Osteocyte (in vitro differentiated cells): ENCODE data around the gene MATN1. TPM values are rescaled to one million over a fixed set of nuclear protein-coding genes. Genes with fewer than 3 reads are reported as not detected.

Experiments used
- DNase-seq: peaks from one replicate; pipeline ENCODE4 v3.0.0; 2021; ENCODE audit warnings: mixed read lengths; ENCODE audit not compliant: unreplicated experiment; ENCODE audit errors: extremely low spot score
- H3K27ac Mint-ChIP-seq: one replicate; pipeline ENCODE4 v1.8.0; 2021; ENCODE audit warnings: mild to moderate bottlenecking, mixed read lengths; ENCODE audit not compliant: unreplicated experiment
- H3K27me3 Mint-ChIP-seq: one replicate; pipeline ENCODE4 v1.8.0; 2021; ENCODE audit warnings: mixed read lengths; ENCODE audit not compliant: unreplicated experiment
- H3K36me3 Mint-ChIP-seq: one replicate; pipeline ENCODE4 v1.8.0; 2021; ENCODE audit warnings: mixed read lengths; ENCODE audit not compliant: unreplicated experiment
- H3K4me1 Mint-ChIP-seq: one replicate; pipeline ENCODE4 v1.8.0; 2021; ENCODE audit warnings: mixed read lengths; ENCODE audit not compliant: unreplicated experiment
- H3K4me3 Mint-ChIP-seq: one replicate; pipeline ENCODE4 v1.8.0; 2021; ENCODE audit warnings: mild to moderate bottlenecking, moderate library complexity, mixed read lengths; ENCODE audit not compliant: unreplicated experiment
- H3K9me3 Mint-ChIP-seq: one replicate; pipeline ENCODE4 v1.8.0; 2021; ENCODE audit warnings: mixed read lengths; ENCODE audit not compliant: unreplicated experiment
- microRNA-seq: library from miRNA; unstranded; fragments of <30 nt; microRNA quantifications from one replicate; pipeline ENCODE4 v1.1.0, GENCODE V29; 2020; ENCODE audit not compliant: unreplicated experiment
- total RNA-seq: library from RNA; stranded (reverse); gene quantifications from 2 replicates; pipeline ENCODE4 v1.2.1, GENCODE V29; 2021
- TF ChIP-seq, protein P1 (sequence below): fragments of 200-600 bp; sonication (generic); IDR thresholded peaks from 2 replicates; pipeline ENCODE4 v1.5.0; 2021; ENCODE audit warnings: antibody characterized with exemption, mild to moderate bottlenecking, moderate library complexity

MATN1 gene
- total RNA-seq, 1 donor from 2014 or later, result 0.99 TPM

DNA sequence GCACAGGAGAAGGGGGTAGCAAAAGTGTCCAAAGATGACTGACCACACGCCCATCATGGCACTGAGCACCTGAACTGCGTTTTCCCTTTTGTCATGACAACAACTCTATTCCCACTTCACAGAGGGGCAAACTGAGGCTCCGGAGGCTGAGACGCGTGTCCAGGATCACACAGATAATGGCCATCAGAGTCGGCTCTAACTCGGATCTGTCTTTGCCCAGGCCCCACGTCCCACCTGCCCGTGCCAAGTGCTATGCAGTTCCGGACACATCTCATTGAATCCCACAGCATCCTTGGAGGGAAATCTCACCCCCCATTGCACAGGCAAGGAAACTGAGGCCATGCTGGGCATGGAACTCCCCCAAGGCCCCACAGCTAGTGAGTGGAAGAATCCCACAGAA lies 62.1 kb downstream of the MATN1 start:
- DNase-seq, result no peak
- TF ChIP-seq, protein P1, sequence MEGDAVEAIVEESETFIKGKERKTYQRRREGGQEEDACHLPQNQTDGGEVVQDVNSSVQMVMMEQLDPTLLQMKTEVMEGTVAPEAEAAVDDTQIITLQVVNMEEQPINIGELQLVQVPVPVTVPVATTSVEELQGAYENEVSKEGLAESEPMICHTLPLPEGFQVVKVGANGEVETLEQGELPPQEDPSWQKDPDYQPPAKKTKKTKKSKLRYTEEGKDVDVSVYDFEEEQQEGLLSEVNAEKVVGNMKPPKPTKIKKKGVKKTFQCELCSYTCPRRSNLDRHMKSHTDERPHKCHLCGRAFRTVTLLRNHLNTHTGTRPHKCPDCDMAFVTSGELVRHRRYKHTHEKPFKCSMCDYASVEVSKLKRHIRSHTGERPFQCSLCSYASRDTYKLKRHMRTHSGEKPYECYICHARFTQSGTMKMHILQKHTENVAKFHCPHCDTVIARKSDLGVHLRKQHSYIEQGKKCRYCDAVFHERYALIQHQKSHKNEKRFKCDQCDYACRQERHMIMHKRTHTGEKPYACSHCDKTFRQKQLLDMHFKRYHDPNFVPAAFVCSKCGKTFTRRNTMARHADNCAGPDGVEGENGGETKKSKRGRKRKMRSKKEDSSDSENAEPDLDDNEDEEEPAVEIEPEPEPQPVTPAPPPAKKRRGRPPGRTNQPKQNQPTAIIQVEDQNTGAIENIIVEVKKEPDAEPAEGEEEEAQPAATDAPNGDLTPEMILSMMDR, result no peak
- peaks cover 18% of the 10 kb centered on the region for H3K27me3 Mint-ChIP-seq
- H3K4me3 Mint-ChIP-seq, result no peak overlapping the region
- H3K4me1 Mint-ChIP-seq, result no peaks in the 10 kb centered on the region
- no peaks in the 10 kb centered on the region for H3K36me3 Mint-ChIP-seq
- H3K27ac Mint-ChIP-seq, result no peak overlapping the region
- H3K9me3 Mint-ChIP-seq, result no peaks in the 10 kb centered on the region

Small RNA genes lying within 50 kb of the gene (microRNA-seq; reads per million reads assigned to microRNA genes)
- not detected for gene MIR4420

Other genes with a start within 250 kb of the MATN1 start
- not detected in 2 replicates for gene LAPTM5, start 34.2 kb upstream of the MATN1 start, total RNA-seq
- gene SDC3, start 185.2 kb upstream of the MATN1 start, total RNA-seq, result 54.4 and 63.4 TPM in 2 replicates